Esophagus muscularis mucosa (tissue), 4 donors: ENCODE measurements around the gene ARID1B. TPM values are rescaled to one million over a fixed set of nuclear protein-coding genes. Genes with fewer than 3 reads are reported as not detected.

Experiments used
- DNase-seq: peaks from one replicate; pipeline ENCODE4 v3.0.0-alpha.2; 2017; ENCODE audit errors: extremely low spot score
- H3K27ac ChIP-seq, 4 donors: fragments of 200-600 bp; sonication (generic); replicated peaks in 1 of 4; 1 replicate in 3 of 4; 2 replicates in 1 of 4; pipeline ENCODE4 v1.5.1; 2016 to 2019; ENCODE audit warnings: mild to moderate bottlenecking in 1 of 4
- H3K27me3 ChIP-seq, 4 donors: fragments of 200-600 bp; sonication (generic); one replicate each; pipeline versions ENCODE4 v1.5.1 to v1.6.0; 2016 to 2019
- H3K36me3 ChIP-seq, 4 donors: fragments of 200-600 bp; sonication (generic); one replicate each; pipeline ENCODE4 v1.5.1; 2016 to 2019
- H3K4me1 ChIP-seq, 4 donors: fragments of 200-600 bp; sonication (generic); one replicate each; pipeline ENCODE4 v1.5.1; 2016 to 2019
- H3K4me3 ChIP-seq, 4 donors: fragments of 200-600 bp; sonication (generic); 1 replicate in 2 of 4; 2 replicates in 2 of 4; pipeline ENCODE4 v1.5.1; 2016 to 2019; ENCODE audit warnings: mild to moderate bottlenecking in 4 of 4, moderate library complexity in 1 of 4
- H3K9me3 ChIP-seq, 4 donors: fragments of 200-600 bp; sonication (generic); 1 replicate in 3 of 4; 2 replicates in 1 of 4; pipeline ENCODE4 v1.5.1; 2016 to 2019
- EP300 ChIP-seq: sonication (generic); formaldehyde crosslinking; IDR thresholded peaks from one replicate; pipeline ENCODE4 v1.6.1; 2017; ENCODE audit warnings: antibody characterized with exemption
- POLR2A ChIP-seq: fragments of 450-650 bp; IDR thresholded peaks from one replicate; pipeline ENCODE4 v1.6.1; 2017; ENCODE audit warnings: antibody characterized with exemption, moderate library complexity, mild to moderate bottlenecking, low read depth
- POLR2AphosphoS5 ChIP-seq, 2 donors: sonication (generic); formaldehyde crosslinking; IDR thresholded peaks; one replicate each; pipeline ENCODE4 v1.6.1; 2017; ENCODE audit warnings: antibody characterized with exemption in 2 of 2
- WGBS: methylation state at CpG from one replicate; pipeline ENCODE4 v1.1.5; 2018; 5-methylcytosine and 5-hydroxymethylcytosine counted together
- intact Hi-C: fragments of 100-400 bp; cut with DNase I; formaldehyde crosslinking; loops from one replicate; pipeline ENCODE4 v1.15.1; 2023
- total RNA-seq, 4 donors: library from RNA; depleted of rRNA; stranded (reverse); fragments of >200 nt; gene quantifications; one replicate each; pipeline versions ENCODE4 v1.1.0 to v1.2.1, GENCODE V29; 2016
- TF ChIP-seq, protein P1 (sequence below), 3 experiments: fragments of 200-600 bp in 2 of 3; fragments of 450-650 bp in 1 of 3; sonication (generic) in 2 of 3; IDR thresholded peaks; one replicate each; pipeline ENCODE4 v1.5.1; 2017 to 2019; ENCODE audit warnings: antibody characterized with exemption in 3 of 3, mild to moderate bottlenecking in 2 of 3, moderate library complexity in 1 of 3

ARID1B gene
- total RNA-seq, 4 donors from 2014 or later: 55.0 to 87.2 (median 72.7) TPM

DNA sequence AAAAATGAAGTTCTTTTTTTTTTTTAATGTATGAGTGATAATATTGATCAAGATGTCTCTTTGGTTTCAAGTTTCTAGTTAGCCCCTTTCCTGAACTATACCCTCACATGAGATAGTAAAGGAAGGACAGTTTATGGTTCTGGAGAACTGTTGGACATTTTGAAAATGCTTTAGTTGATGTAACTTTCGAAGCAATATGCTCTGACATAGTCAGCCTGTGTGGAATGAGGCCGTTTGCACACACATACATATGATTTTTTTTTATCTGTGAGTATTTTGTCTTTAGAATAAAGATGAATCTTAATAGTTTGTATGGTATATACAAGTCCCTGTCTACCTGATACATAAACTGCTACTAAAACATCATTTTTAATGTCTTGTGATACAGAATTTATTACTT is 177.0 kb downstream of the ARID1B start:
- H3K36me3 ChIP-seq: no peaks in the 10 kb centered on the region
- H3K9me3 ChIP-seq: no peaks in the 10 kb centered on the region
- H3K4me3 ChIP-seq: no peak overlapping the region
- H3K27me3 ChIP-seq: no peaks in the 10 kb centered on the region
- TF ChIP-seq POLR2AphosphoS5 (IDR thresholded peaks at IDR 0.05) (no peak), POLR2A (no peak), EP300 (no peak)
- TF ChIP-seq, protein P1, sequence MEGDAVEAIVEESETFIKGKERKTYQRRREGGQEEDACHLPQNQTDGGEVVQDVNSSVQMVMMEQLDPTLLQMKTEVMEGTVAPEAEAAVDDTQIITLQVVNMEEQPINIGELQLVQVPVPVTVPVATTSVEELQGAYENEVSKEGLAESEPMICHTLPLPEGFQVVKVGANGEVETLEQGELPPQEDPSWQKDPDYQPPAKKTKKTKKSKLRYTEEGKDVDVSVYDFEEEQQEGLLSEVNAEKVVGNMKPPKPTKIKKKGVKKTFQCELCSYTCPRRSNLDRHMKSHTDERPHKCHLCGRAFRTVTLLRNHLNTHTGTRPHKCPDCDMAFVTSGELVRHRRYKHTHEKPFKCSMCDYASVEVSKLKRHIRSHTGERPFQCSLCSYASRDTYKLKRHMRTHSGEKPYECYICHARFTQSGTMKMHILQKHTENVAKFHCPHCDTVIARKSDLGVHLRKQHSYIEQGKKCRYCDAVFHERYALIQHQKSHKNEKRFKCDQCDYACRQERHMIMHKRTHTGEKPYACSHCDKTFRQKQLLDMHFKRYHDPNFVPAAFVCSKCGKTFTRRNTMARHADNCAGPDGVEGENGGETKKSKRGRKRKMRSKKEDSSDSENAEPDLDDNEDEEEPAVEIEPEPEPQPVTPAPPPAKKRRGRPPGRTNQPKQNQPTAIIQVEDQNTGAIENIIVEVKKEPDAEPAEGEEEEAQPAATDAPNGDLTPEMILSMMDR (IDR thresholded peaks at IDR 0.05): no peak
- 48% methylated on average over 2 of the region's 2 CpGs for WGBS
- DNase-seq: no peak
- peak overlapping the region in 1 of 4 donors; percentile 20 for H3K27ac ChIP-seq
- peaks cover 58 to 83% (median 75%) of the 10 kb centered on the region in 4 donors for H3K4me1 ChIP-seq
- intact Hi-C loops: loop anchor here (10.0 kb wide), 2 partner anchors 169 to 389 kb away; no protein-coding TSS in a partner anchor

DNA sequence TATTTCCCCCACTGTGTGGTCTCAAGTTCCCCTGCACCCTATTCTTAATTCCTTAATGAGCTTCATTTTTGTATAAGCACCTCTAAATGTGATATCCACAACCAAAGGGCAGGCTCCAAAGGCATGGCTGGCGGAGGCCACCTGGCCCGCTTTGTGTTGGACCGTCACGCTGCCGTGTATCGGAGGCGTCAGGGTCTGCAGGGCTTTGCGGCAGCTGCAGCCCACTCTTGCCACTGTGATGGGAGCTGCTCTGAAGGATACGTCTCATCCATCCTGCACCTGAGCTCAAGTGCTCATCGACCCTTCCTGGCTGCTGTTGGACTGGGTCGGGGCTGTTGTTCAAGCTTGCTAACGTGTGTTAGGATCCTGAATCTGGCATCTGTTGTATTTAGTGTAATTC is 177.6 kb downstream of the ARID1B start:
- 91% methylated on average over 12 of the region's 12 CpGs for WGBS
- Histone ChIP-seq H3K9me3 (no peaks in the 10 kb centered on the region), H3K27me3 (no peaks in the 10 kb centered on the region), H3K36me3 (no peaks in the 10 kb centered on the region), H3K27ac (no peak overlapping the region), H3K4me3 (no peak overlapping the region), H3K4me1 (peaks cover 52 to 77% (median 68%) of the 10 kb centered on the region in 4 donors)
- intact Hi-C loops: loop anchor here (10.0 kb wide), 2 partner anchors 170 to 390 kb away; no protein-coding TSS in a partner anchor
- no peak for DNase-seq
- no peak for TF ChIP-seq POLR2AphosphoS5 (IDR thresholded peaks at IDR 0.05)
- TF ChIP-seq, protein P1 (IDR thresholded peaks at IDR 0.05): no peak
- TF ChIP-seq EP300: no peak
- TF ChIP-seq POLR2A: no peak

DNA sequence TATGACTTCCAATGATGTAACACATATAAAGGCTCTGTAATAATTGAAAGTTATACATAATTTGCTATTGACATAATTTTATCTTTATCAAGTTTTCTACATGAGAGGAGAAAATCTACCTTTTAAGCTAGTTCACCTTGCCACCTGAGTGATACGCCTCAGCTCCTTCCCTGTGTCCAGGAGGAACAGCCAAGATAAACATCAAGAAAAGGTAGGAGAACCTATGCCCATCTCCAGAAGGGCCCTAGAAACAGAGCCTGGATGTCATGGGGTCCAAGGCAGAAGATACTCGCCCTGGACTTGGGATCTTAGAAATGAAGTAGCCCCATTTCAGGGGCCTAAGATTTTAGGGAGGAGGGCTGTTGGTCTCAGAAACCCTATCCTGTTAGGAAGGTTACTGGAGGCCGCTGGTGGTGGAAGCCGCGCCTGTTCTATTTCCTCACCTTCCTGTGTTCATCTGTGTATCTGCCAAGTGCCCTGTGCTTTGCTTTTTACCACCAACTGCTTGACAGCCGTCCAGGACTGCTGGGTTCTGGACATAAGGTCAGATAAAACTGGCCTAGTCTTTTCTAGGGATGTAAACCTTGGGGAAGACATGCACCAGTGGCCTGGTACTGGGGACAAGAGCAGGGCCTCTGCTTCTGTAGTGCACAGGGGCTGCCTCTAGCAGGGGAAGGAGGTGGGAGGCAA is 178.5 kb downstream of the ARID1B start:
- H3K4me3 ChIP-seq: no peak overlapping the region
- intact Hi-C loops: loop anchor here (10.0 kb wide), 2 partner anchors 171 to 391 kb away; no protein-coding TSS in a partner anchor
- WGBS: 62% methylated on average over 6 of the region's 6 CpGs
- no peaks in the 10 kb centered on the region for H3K27me3 ChIP-seq
- H3K36me3 ChIP-seq: no peaks in the 10 kb centered on the region
- H3K27ac ChIP-seq: peak overlapping the region in 3 of 4 donors; percentile 2 to 25 (median 5)
- no peak for TF ChIP-seq EP300
- no peak for TF ChIP-seq POLR2AphosphoS5 (IDR thresholded peaks at IDR 0.05)
- TF ChIP-seq, protein P1 (IDR thresholded peaks at IDR 0.05): no peak
- TF ChIP-seq POLR2A: no peak
- H3K9me3 ChIP-seq: no peaks in the 10 kb centered on the region
- DNase-seq: no peak
- H3K4me1 ChIP-seq: peaks cover 50 to 70% (median 63%) of the 10 kb centered on the region in 4 donors

DNA sequence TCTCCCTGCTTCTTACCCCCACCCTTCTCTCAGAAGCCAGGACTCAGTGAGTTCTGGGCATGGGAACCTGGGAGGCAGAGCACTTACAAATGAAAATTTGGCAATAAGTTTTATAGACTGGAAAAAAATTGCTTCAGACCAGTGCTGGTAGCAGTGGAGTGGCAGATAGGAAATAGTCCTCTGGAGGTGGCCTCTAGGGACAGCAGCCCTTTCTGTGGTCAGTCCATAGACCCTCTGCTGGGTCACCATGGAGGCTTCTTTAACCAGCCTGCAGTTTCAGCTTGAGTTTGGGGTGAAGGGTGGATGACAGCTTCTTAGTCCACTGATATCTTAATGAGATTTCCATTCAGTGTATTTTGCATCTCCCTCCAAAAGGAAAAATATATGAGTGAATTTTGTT is 179.1 kb downstream of the ARID1B start:
- no peaks in the 10 kb centered on the region for H3K9me3 ChIP-seq
- TF ChIP-seq POLR2A (no peak), POLR2AphosphoS5 (IDR thresholded peaks at IDR 0.05) (no peak), EP300 (no peak)
- TF ChIP-seq, protein P1 (IDR thresholded peaks at IDR 0.05): no peak
- DNase-seq: no peak
- peaks cover 50 to 64% (median 58%) of the 10 kb centered on the region in 4 donors for H3K4me1 ChIP-seq
- H3K27me3 ChIP-seq: no peaks in the 10 kb centered on the region
- intact Hi-C loops: loop anchor here (10.0 kb wide), 2 partner anchors 171 to 391 kb away; no protein-coding TSS in a partner anchor
- H3K4me3 ChIP-seq: no peak overlapping the region
- peak overlapping the region in 3 of 4 donors; percentile 2 to 25 (median 5) for H3K27ac ChIP-seq
- no peaks in the 10 kb centered on the region for H3K36me3 ChIP-seq
